CD4-positive, alpha-beta memory T cell (primary cell): ENCODE measurements around the gene OAT. TPM values are rescaled to one million over a fixed set of nuclear protein-coding genes. Genes with fewer than 3 reads are reported as not detected.

ENCODE experiments used
- CTCF ChIA-PET: fragments of 350-600 bp; sonication (Branson Sonifier 250); formaldehyde crosslinking; loops from one replicate; lab custom pipeline; 2021; ENCODE audit warnings: inconsistent platforms; ENCODE audit not compliant: partially characterized antibody; lab: Charles Lee
- POLR2A ChIA-PET: fragments of 350-600 bp; sonication (Branson Sonifier 250); formaldehyde crosslinking; loops from one replicate; lab custom pipeline; 2021; ENCODE audit not compliant: partially characterized antibody; lab: Charles Lee
- DNase-seq, 5 donors: peaks; one replicate each; pipeline versions ENCODE4 v3.0.0 to v3.0.0-alpha.2; 2020 to 2022; ENCODE audit warnings: mixed read lengths in 1 of 5
- H3K27ac ChIP-seq: one replicate; pipeline ENCODE4 v1.7.0; 2013; ENCODE audit warnings: low read depth, low read length
- H3K27me3 ChIP-seq: 2 replicates; pipeline ENCODE4 v1.7.0; 2013; ENCODE audit warnings: mild to moderate bottlenecking, low read length, moderate library complexity; ENCODE audit not compliant: insufficient read depth
- H3K36me3 ChIP-seq: 2 replicates; pipeline ENCODE4 v1.7.0; 2013; ENCODE audit warnings: mild to moderate bottlenecking, low read length, moderate library complexity; ENCODE audit not compliant: insufficient read depth
- H3K4me1 ChIP-seq: 2 replicates; pipeline ENCODE4 v1.7.0; 2013; ENCODE audit warnings: mild to moderate bottlenecking, low read length, moderate library complexity; ENCODE audit not compliant: insufficient read depth
- H3K4me3 ChIP-seq, 2 donors: one replicate each; pipeline ENCODE4 v1.7.0; 2013; ENCODE audit warnings: low read length in 2 of 2, mild to moderate bottlenecking in 1 of 2
- H3K9me3 ChIP-seq, 2 donors: one replicate each; pipeline ENCODE4 v1.7.0; 2013; ENCODE audit warnings: low read length in 2 of 2, control low read depth in 1 of 2; ENCODE audit not compliant: control insufficient read depth in 1 of 2
- H3K27ac Mint-ChIP-seq, 7 donors: one replicate each; pipeline ENCODE4 v1.8.0; 2020 to 2021; ENCODE audit warnings: mixed read lengths in 7 of 7, mild to moderate bottlenecking in 6 of 7, inconsistent platforms in 3 of 7, moderate library complexity in 3 of 7
- H3K27me3 Mint-ChIP-seq, 2 donors: one replicate each; pipeline ENCODE4 v1.8.0; 2020 to 2021; ENCODE audit warnings: mixed read lengths in 2 of 2
- H3K36me3 Mint-ChIP-seq, 2 donors: one replicate each; pipeline ENCODE4 v1.8.0; 2020 to 2021; ENCODE audit warnings: mixed read lengths in 2 of 2, inconsistent platforms in 1 of 2, mild to moderate bottlenecking in 1 of 2
- H3K4me1 Mint-ChIP-seq, 4 donors: one replicate each; pipeline ENCODE4 v1.8.0; 2020 to 2021; ENCODE audit warnings: mixed read lengths in 4 of 4, mild to moderate bottlenecking in 1 of 4
- H3K4me3 Mint-ChIP-seq, 8 donors: one replicate each; pipeline ENCODE4 v1.8.0; 2020 to 2021; ENCODE audit warnings: mixed read lengths in 8 of 8, mild to moderate bottlenecking in 7 of 8, moderate library complexity in 6 of 8, inconsistent platforms in 3 of 8
- H3K9me3 Mint-ChIP-seq, 8 donors: one replicate each; pipeline ENCODE4 v1.8.0; 2020 to 2021; ENCODE audit warnings: mixed read lengths in 8 of 8, mild to moderate bottlenecking in 5 of 8, inconsistent platforms in 3 of 8, moderate library complexity in 1 of 8
- intact Hi-C: fragments of 100-400 bp; cut with micrococcal nuclease; formaldehyde crosslinking; loops from one replicate; pipeline ENCODE4 v1.15.1; 2023
- polyA plus RNA-seq, 2 donors: library from polyadenylated mRNA; unstranded; fragments of 300-500 nt; fragmentation: Illumina TruSeq; gene quantifications; one replicate each; pipeline ENCODE4 v1.2.3, GENCODE V29; 2021
- total RNA-seq, 2 experiments: library from RNA; stranded (reverse); gene quantifications; one replicate each; pipeline ENCODE4 v1.2.3, GENCODE V29; 2021

Gene OAT
- total and polyA plus RNA-seq, 4 experiments from 2014 or later = 34.8 to 80.4 (median 51.0) TPM

DNA sequence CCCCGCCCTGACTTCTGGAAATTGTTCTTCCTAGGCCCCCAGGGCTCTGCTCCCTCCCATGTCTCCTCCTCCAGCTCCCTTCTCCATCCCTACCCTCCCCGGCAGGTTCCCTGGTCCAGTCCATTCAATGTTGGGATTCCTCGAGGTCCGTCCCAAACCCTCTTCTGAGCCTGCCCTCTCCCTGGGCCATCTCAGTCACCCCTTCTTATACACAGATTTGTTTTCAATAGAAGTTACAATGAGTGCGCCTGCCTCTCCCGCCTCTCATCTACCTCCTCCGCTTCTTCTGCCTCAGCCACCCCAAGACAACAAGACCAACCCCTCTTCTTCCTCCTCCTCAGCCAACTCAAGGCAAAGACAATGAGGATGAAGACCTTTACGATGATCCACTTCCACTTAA lies 67.9 kb downstream of the OAT start:
- H3K36me3 Mint-ChIP-seq = no peaks in the 10 kb centered on the region
- H3K36me3 ChIP-seq = no peaks in the 10 kb centered on the region
- no peaks in the 10 kb centered on the region for H3K27me3 ChIP-seq
- no peak overlapping the region for H3K27ac Mint-ChIP-seq
- POLR2A ChIA-PET = no interaction called here
- no peaks in the 10 kb centered on the region for H3K9me3 ChIP-seq
- H3K4me3 Mint-ChIP-seq = no peak overlapping the region
- CTCF ChIA-PET = no interaction called here
- H3K4me1 ChIP-seq = no peaks in the 10 kb centered on the region
- H3K27ac ChIP-seq = no peak overlapping the region
- H3K27me3 Mint-ChIP-seq = peaks cover 0 to 5% of the 10 kb centered on the region in 2 donors
- H3K4me3 ChIP-seq = no peak overlapping the region
- peaks cover 3 to 12% (median 7%) of the 10 kb centered on the region in 4 donors for H3K4me1 Mint-ChIP-seq
- no peak for DNase-seq
- peaks cover 0 to 3% (median 0%) of the 10 kb centered on the region in 8 donors for H3K9me3 Mint-ChIP-seq
- intact Hi-C loops = no loop called here

GRCh38 chr10:124349996-124350280 lies 68.8 kb downstream of the OAT start:
- Mint-ChIP-seq H3K27me3 (peaks cover 3 to 5% of the 10 kb centered on the region in 2 donors), H3K9me3 (peaks cover 0 to 3% (median 0%) of the 10 kb centered on the region in 8 donors), H3K27ac (no peak overlapping the region), H3K36me3 (no peaks in the 10 kb centered on the region), H3K4me1 (peaks cover 3 to 9% (median 6%) of the 10 kb centered on the region in 4 donors), H3K4me3 (no peak overlapping the region)
- DNase-seq = no peak
- intact Hi-C loops = no loop called here
- Histone ChIP-seq H3K27me3 (no peaks in the 10 kb centered on the region), H3K36me3 (no peaks in the 10 kb centered on the region), H3K27ac (no peak overlapping the region), H3K4me3 (no peak overlapping the region), H3K4me1 (no peaks in the 10 kb centered on the region), H3K9me3 (no peaks in the 10 kb centered on the region)
- CTCF ChIA-PET = interaction anchor here (1.1 to 1.8 kb wide), 2 partner anchors 39 to 355 kb away, joined by 4 to 5 read pairs; no protein-coding TSS in a partner anchor
- POLR2A ChIA-PET = no interaction called here

GRCh38 chr10:124349231-124349995 lies 69.3 kb downstream of the OAT start:
- no peak overlapping the region for H3K4me3 Mint-ChIP-seq
- no peaks in the 10 kb centered on the region for H3K36me3 Mint-ChIP-seq
- peaks cover 3 to 5% of the 10 kb centered on the region in 2 donors for H3K27me3 Mint-ChIP-seq
- H3K27ac Mint-ChIP-seq = peak overlapping the region in 1 of 7 donors; percentile 8
- DNase-seq = no peak
- H3K9me3 ChIP-seq = no peaks in the 10 kb centered on the region
- POLR2A ChIA-PET = no interaction called here
- H3K4me1 ChIP-seq = no peaks in the 10 kb centered on the region
- intact Hi-C loops = no loop called here
- H3K36me3 ChIP-seq = no peaks in the 10 kb centered on the region
- CTCF ChIA-PET = interaction anchor here (1.1 to 1.8 kb wide), 2 partner anchors 40 to 355 kb away, joined by 4 to 5 read pairs; no protein-coding TSS in a partner anchor
- peaks cover 0 to 3% (median 0%) of the 10 kb centered on the region in 8 donors for H3K9me3 Mint-ChIP-seq
- no peak overlapping the region for H3K4me3 ChIP-seq
- no peak overlapping the region for H3K27ac ChIP-seq
- peaks cover 0 to 4% (median 2%) of the 10 kb centered on the region in 4 donors for H3K4me1 Mint-ChIP-seq
- H3K27me3 ChIP-seq = no peaks in the 10 kb centered on the region

DNA sequence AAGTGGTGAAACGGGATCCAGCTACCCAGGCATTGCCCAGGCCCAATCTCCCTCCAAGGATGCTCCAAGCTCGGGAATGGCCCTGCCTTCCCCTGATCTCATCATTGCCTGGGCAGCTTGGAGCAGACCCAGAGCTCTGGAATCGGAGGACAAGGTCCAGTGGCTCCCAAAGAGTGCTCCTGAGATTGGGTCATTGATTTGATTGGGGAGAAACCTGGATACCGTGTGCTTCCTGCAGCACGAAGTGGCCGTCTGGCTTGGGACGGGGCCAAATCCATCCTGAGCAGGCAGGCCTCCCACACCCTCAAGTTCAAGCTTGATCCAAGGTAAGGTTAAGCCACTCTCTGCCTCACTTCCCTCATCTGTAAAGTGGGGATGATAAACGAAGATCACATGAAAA lies 69.9 kb downstream of the OAT start:
- H3K27me3 ChIP-seq = no peaks in the 10 kb centered on the region
- Mint-ChIP-seq H3K9me3 (peaks cover 0 to 3% (median 0%) of the 10 kb centered on the region in 8 donors), H3K4me3 (no peak overlapping the region), H3K4me1 (no peaks in the 10 kb centered on the region), H3K27me3 (peaks cover 1 to 3% of the 10 kb centered on the region in 2 donors), H3K27ac (no peak overlapping the region), H3K36me3 (no peaks in the 10 kb centered on the region)
- no peak for DNase-seq
- H3K9me3 ChIP-seq = no peaks in the 10 kb centered on the region
- no peaks in the 10 kb centered on the region for H3K4me1 ChIP-seq
- H3K4me3 ChIP-seq = no peak overlapping the region
- H3K36me3 ChIP-seq = no peaks in the 10 kb centered on the region
- CTCF ChIA-PET = interaction anchor here (0.8 to 1.8 kb wide), 2 partner anchors 13 to 354 kb away, joined by 3 to 5 read pairs; no protein-coding TSS in a partner anchor
- POLR2A ChIA-PET = no interaction called here
- no peak overlapping the region for H3K27ac ChIP-seq
- intact Hi-C loops = no loop called here

- H3K36me3 Mint-ChIP-seq = no peaks in the 10 kb centered on the region
Measured at GRCh38 chr10:124347956-124348355, 70.8 kb downstream of the OAT start.

More at GRCh38 chr10:124347956-124348355, 70.8 kb downstream of the OAT start:
- intact Hi-C loops = no loop called here
- CTCF ChIA-PET = interaction anchor here (0.6 to 0.8 kb wide), 2 partner anchors 13 to 35 kb away, joined by 3 read pairs; no protein-coding TSS in a partner anchor
- no peaks in the 10 kb centered on the region for H3K27me3 ChIP-seq
- no peak overlapping the region for H3K27ac Mint-ChIP-seq
- no peak overlapping the region for H3K4me3 ChIP-seq
- H3K4me3 Mint-ChIP-seq = no peak overlapping the region
- H3K36me3 ChIP-seq = no peaks in the 10 kb centered on the region
- H3K9me3 ChIP-seq = no peaks in the 10 kb centered on the region
- peaks cover 0 to 3% of the 10 kb centered on the region in 2 donors for H3K27me3 Mint-ChIP-seq
- H3K4me1 ChIP-seq = no peaks in the 10 kb centered on the region
- no peak overlapping the region for H3K27ac ChIP-seq
- H3K4me1 Mint-ChIP-seq = no peaks in the 10 kb centered on the region
- POLR2A ChIA-PET = no interaction called here
- H3K9me3 Mint-ChIP-seq = peaks cover 0 to 3% (median 0%) of the 10 kb centered on the region in 8 donors
- DNase-seq = no peak

Other genes with a start within 250 kb of the OAT start
- gene NKX1-2, start 31.1 kb upstream of the OAT start, total RNA-seq = not detected
- gene NKX1-2, start 31.1 kb upstream of the OAT start, polyA plus RNA-seq = not detected
- 10 to 100 TPM; 17.9 to 18.3 TPM for gene LHPP, start 42.9 kb upstream of the OAT start, total RNA-seq
- 10 to 100 TPM; 20.1 to 22.4 TPM for gene LHPP, start 42.9 kb upstream of the OAT start, polyA plus RNA-seq